Right atrium auricular region (tissue), 2 donors: ENCODE data around the gene AMPH. TPM values are rescaled to one million over a fixed set of nuclear protein-coding genes. Genes with fewer than 3 reads are reported as not detected.

Experiments
- DNase-seq: peaks from one replicate; pipeline ENCODE4 v3.0.0-alpha.2; 2019; ENCODE audit warnings: low spot score
- H3K27ac ChIP-seq, 2 donors: fragments of 200-600 bp; sonication (generic); 1 replicate in 1 of 2; 2 replicates in 1 of 2; pipeline ENCODE4 v1.5.1; 2016 to 2019
- H3K27me3 ChIP-seq, 2 donors: fragments of 200-600 bp; sonication (generic); one replicate each; pipeline versions ENCODE4 v1.5.1 to v1.6.0; 2017 to 2019
- H3K36me3 ChIP-seq: fragments of 200-600 bp; sonication (generic); one replicate; pipeline ENCODE4 v1.5.1; 2016
- H3K4me1 ChIP-seq, 2 donors: fragments of 200-600 bp; sonication (generic); one replicate each; pipeline versions ENCODE4 v1.5.1 to v1.6.0; 2017 to 2019
- H3K4me3 ChIP-seq, 2 donors: fragments of 200-600 bp; sonication (generic); 1 replicate in 1 of 2; 2 replicates in 1 of 2; pipeline ENCODE4 v1.5.1; 2017 to 2019; ENCODE audit warnings: mild to moderate bottlenecking in 1 of 2, moderate library complexity in 1 of 2
- H3K9me3 ChIP-seq, 2 donors: fragments of 200-600 bp; sonication (generic); one replicate each; pipeline ENCODE4 v1.5.1; 2019
- total RNA-seq, 2 donors: library from RNA; depleted of rRNA; stranded (reverse); fragments of >200 nt; gene quantifications; one replicate each; pipeline ENCODE4 v1.1.0, GENCODE V29; 2016
- TF ChIP-seq, protein P1 (sequence below), 2 donors: fragments of 200-600 bp; sonication (generic); IDR thresholded peaks; one replicate each; pipeline ENCODE4 v1.5.1; 2019; ENCODE audit warnings: antibody characterized with exemption in 2 of 2

The AMPH gene
- total RNA-seq, 2 donors from 2014 or later, result 5.3 to 9.0 TPM

DNA sequence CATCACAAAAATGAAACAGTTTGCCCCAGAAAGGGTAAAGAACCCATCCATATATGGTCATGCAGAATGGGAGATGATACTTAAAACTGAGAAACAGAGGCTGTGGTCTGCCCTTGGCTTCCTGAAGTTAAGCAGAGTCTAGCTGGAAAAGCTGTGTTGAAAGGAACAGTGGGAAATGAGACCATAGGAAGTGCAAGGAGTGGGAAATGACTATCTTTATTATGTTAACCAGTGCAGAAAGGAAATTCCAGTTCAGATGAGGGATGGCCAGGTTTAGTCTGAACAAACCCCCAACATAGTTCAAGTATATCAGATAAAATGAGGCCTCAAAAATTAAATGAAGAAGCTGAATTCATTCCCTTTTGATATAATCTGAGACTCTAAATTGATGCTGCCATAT is 245.5 kb downstream of the AMPH start:
- no peaks in the 10 kb centered on the region for H3K4me1 ChIP-seq
- no peak overlapping the region for H3K4me3 ChIP-seq
- no peak for DNase-seq
- TF ChIP-seq, protein P1, sequence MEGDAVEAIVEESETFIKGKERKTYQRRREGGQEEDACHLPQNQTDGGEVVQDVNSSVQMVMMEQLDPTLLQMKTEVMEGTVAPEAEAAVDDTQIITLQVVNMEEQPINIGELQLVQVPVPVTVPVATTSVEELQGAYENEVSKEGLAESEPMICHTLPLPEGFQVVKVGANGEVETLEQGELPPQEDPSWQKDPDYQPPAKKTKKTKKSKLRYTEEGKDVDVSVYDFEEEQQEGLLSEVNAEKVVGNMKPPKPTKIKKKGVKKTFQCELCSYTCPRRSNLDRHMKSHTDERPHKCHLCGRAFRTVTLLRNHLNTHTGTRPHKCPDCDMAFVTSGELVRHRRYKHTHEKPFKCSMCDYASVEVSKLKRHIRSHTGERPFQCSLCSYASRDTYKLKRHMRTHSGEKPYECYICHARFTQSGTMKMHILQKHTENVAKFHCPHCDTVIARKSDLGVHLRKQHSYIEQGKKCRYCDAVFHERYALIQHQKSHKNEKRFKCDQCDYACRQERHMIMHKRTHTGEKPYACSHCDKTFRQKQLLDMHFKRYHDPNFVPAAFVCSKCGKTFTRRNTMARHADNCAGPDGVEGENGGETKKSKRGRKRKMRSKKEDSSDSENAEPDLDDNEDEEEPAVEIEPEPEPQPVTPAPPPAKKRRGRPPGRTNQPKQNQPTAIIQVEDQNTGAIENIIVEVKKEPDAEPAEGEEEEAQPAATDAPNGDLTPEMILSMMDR (IDR thresholded peaks at IDR 0.05), result no peak
- H3K36me3 ChIP-seq, result no peaks in the 10 kb centered on the region
- H3K27ac ChIP-seq, result no peak overlapping the region
- no peaks in the 10 kb centered on the region for H3K27me3 ChIP-seq
- H3K9me3 ChIP-seq, result no peaks in the 10 kb centered on the region

DNA sequence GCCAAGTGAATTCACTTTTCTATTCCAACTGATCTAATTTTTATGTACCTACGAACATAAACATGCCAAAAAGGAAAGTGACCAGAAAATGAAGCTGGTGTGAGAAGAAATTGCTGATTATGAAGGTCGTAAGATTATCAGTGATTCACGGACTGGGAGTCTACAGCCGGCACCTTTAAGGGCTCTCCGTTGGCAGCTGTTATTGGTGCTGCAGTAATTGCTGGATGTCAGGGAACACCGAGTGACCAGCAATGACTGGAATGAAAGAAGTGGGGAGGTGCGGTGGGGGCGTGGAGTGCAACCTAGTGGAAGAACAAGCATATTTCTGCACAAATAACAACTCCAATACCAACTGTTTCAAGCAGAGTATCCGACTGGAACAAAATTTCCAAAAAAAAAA is 247.9 kb downstream of the AMPH start:
- DNase-seq, result no peak
- Histone ChIP-seq H3K4me1 (no peaks in the 10 kb centered on the region), H3K9me3 (no peaks in the 10 kb centered on the region), H3K4me3 (no peak overlapping the region), H3K27me3 (no peaks in the 10 kb centered on the region), H3K27ac (peak overlapping the region in 1 of 2 donors; percentile 61), H3K36me3 (no peaks in the 10 kb centered on the region)
- TF ChIP-seq, protein P1 (IDR thresholded peaks at IDR 0.05), result no peak

DNA sequence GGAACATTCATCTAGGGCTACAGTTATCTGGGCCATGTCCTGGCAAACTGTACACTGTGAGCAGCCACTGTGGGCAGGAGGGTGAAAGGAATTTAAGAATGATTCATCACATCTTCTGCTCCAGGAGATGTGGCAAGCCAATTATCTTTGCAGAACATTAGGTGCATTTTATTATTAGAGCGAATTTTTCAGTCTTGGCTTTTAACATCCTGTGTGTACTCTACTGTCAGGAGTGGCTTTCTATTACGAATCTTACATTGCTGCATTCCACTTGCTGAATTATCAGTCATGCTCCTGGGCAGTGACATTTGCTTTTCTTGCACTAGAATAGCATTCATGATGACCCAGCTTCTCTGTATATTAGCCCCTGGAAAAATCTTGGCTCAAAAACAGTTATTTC is 248.5 kb downstream of the AMPH start:
- Histone ChIP-seq H3K27me3 (no peaks in the 10 kb centered on the region), H3K4me1 (no peaks in the 10 kb centered on the region), H3K9me3 (no peaks in the 10 kb centered on the region), H3K4me3 (no peak overlapping the region), H3K36me3 (no peaks in the 10 kb centered on the region), H3K27ac (peak overlapping the region in 1 of 2 donors; percentile 61)
- TF ChIP-seq, protein P1 (IDR thresholded peaks at IDR 0.05), result no peak
- no peak for DNase-seq

DNA sequence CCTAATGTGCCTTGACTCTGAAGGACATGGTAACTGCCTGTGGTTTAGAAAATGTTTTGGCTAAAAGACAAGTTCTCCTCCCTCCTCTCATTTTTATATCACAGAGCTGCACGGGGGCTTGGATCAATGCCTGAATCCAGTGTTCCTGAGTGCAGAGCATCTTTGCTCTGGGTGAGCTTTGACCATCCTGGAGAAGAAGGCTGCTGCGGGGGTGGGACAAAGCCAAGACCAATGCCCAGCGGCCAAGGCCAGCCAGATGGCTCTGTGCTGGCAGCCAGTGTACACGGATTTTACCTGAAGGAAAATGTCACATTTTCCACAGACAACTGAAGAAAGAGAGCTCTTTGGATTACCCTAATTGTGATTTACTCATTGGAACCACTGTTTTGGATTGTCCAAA is 255.7 kb downstream of the AMPH start:
- Histone ChIP-seq H3K9me3 (no peaks in the 10 kb centered on the region), H3K4me3 (no peak overlapping the region), H3K27me3 (no peaks in the 10 kb centered on the region), H3K27ac (no peak overlapping the region), H3K36me3 (no peaks in the 10 kb centered on the region), H3K4me1 (no peaks in the 10 kb centered on the region)
- no peak for DNase-seq
- TF ChIP-seq, protein P1 (IDR thresholded peaks at IDR 0.05), result no peak

DNA sequence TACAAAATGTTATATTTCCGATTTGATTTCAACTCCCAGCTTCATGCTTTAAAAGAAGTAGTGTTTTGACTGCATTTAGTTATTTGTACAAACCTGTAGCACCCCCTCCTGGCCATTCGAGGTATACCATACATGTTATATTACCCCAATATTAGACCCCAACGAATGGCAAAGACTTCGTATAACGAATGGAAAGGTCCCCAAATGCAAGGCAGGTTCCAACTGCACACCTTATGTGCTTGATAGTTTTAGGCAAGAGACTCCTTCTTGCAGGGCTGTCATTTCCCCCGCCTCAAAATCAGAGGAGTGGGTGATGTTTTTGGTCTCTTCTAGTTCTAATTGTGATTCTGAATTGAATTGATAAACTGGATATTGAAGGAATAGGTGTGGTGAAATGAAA is 256.7 kb downstream of the AMPH start:
- no peak for DNase-seq

DNA sequence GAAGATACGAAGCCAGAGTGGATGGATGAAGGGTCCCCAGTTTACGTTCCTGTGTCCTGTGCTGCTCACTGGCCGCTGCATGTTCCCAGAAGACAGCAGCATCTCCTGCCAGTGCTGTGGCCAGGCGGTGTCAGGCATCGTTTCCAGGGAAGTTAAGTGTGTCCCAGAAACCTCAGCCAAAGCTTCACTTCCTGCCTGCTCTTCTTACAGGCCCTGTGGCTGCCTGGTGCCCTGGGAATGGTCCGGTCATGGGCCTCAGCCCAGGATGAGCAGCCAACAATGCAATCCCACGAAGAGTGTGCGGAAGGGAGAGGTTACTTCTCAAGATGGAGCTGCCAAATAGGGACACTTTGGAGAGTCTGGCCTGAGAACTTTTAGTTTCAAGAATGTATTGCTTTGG is 258.0 kb downstream of the AMPH start:
- no peak for DNase-seq
- Histone ChIP-seq H3K4me1 (no peaks in the 10 kb centered on the region), H3K27ac (no peak overlapping the region), H3K36me3 (no peaks in the 10 kb centered on the region), H3K9me3 (no peaks in the 10 kb centered on the region), H3K4me3 (no peak overlapping the region), H3K27me3 (no peaks in the 10 kb centered on the region)
- TF ChIP-seq, protein P1 (IDR thresholded peaks at IDR 0.05), result no peak

More for the DNA sequence above, 256.7 kb downstream of the AMPH start:
- Histone ChIP-seq H3K4me3 (no peak overlapping the region), H3K27me3 (no peaks in the 10 kb centered on the region), H3K27ac (no peak overlapping the region), H3K4me1 (no peaks in the 10 kb centered on the region), H3K36me3 (no peaks in the 10 kb centered on the region), H3K9me3 (no peaks in the 10 kb centered on the region)
- TF ChIP-seq, protein P1 (IDR thresholded peaks at IDR 0.05), result peak; percentile 55 to 59
